GM19395 (cell line): Measurements from ENCODE around the gene MYF6.
"Not testable (repeated sequence)": the region's sequence is repeated elsewhere in the genome, so short reads cannot be mapped to it uniquely, and the experiment has no call there.

Source experiments
- ATAC-seq: cut with Tn5 transposase; IDR thresholded peaks from one replicate; pipeline ENCODE4 v1.9.1; 2021; ENCODE audit warnings: mild to moderate bottlenecking, moderate library complexity; ENCODE audit not compliant: unreplicated experiment

The MYF6 gene

GRCh38 chr12:80707126-80707829 lies at the start of gene MYF6:
TSS of gene MYF6 (plus strand) at chr12:80707634. CDS start at chr12:80707720, 86 bp downstream.
- ATAC-seq = no peak

GRCh38 chr12:80659512-80660063 lies 47.8 kb upstream of the MYF6 start:
- ATAC-seq = no peak

- no peak for ATAC-seq
Measured at GRCh38 chr12:80662586-80662985, 44.8 kb upstream of the MYF6 start.

GRCh38 chr12:80670214-80670613 lies 37.2 kb upstream of the MYF6 start:
- no peak for ATAC-seq

GRCh38 chr12:80676042-80676636 lies 31.3 kb upstream of the MYF6 start:
- ATAC-seq = not testable (repeated sequence)

GRCh38 chr12:80676856-80677255 lies 30.6 kb upstream of the MYF6 start:
- no peak for ATAC-seq

- no peak for ATAC-seq
Measured at GRCh38 chr12:80677994-80678393, 29.4 kb upstream of the MYF6 start.

GRCh38 chr12:80679346-80680131 lies 27.9 kb upstream of the MYF6 start:
- ATAC-seq = no peak

- ATAC-seq = peak; percentile 86
Measured at GRCh38 chr12:80681287-80681686, 26.1 kb upstream of the MYF6 start.

- no peak for ATAC-seq
Measured at GRCh38 chr12:80681786-80682185, 25.6 kb upstream of the MYF6 start.

GRCh38 chr12:80684077-80684495 lies 23.3 kb upstream of the MYF6 start:
- no peak for ATAC-seq

GRCh38 chr12:80690090-80690489 lies 17.3 kb upstream of the MYF6 start:
- ATAC-seq = no peak

GRCh38 chr12:80690513-80690912 lies 16.9 kb upstream of the MYF6 start:
- ATAC-seq = no peak

GRCh38 chr12:80692114-80692513 lies 15.3 kb upstream of the MYF6 start:
- ATAC-seq = peak; percentile 59

- ATAC-seq = no peak
Measured at GRCh38 chr12:80697270-80697887, 10.1 kb upstream of the MYF6 start.

- no peak for ATAC-seq
Measured at GRCh38 chr12:80698256-80698655, 9.2 kb upstream of the MYF6 start.

GRCh38 chr12:80698847-80699542 lies 8.4 kb upstream of the MYF6 start:
- ATAC-seq = no peak

GRCh38 chr12:80700327-80700726 lies 7.1 kb upstream of the MYF6 start:
- ATAC-seq = no peak

- no peak for ATAC-seq
Measured at GRCh38 chr12:80701388-80701787, 6.0 kb upstream of the MYF6 start.
